ENCODE measurements around the gene FBLN1.

FBLN1 gene

GRCh38 chr22:45644714-45645113 is 142.0 kb downstream of the FBLN1 start:
- DNase-seq: no peak

GRCh38 chr22:45645150-45645525 is 142.5 kb downstream of the FBLN1 start:
- DNase-seq: no peak

DNA sequence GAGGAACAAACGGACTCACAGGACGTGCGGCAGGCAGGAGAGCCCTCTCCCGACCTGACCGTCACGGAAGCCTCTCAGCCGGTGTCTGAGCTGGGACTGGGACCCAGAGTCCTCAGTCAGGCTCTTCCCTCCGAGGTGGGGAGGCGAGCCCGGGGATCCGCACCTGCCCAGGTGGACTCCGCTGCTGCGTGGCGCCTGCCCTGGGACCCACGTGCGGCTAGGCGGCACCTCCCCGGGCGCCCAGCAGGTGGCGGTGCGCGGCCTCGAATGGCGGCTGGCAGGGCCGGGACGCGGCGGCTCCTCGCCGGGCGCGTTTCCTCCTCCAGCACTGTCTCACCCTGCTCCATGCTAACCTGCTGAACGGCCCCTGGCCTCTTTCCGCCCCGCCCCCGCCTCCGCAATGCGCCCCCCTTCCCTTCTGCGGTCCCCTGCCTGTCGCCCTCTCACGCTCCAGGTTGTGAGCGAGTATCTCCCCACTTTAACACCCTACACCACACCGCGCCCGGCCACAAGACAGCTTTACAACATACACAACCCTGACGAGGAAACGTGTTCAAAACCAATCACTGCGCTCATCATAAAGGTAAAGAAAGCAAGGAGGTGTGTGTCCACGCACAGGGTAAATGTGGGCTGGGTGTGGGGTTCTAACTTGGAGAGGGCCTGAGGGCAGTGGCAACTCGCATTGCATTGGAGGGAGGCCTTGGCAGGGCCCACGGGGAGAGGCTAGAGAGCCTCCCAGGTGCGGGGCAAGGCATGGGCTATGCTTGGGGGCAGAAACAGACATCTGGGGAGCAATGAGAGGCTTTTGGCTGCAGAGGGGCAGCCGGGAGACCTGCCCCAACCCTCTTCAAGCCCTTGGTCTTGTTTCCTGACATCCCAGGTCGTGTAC is 143.1 kb downstream of the FBLN1 start:
- peak; percentile 82 for DNase-seq

DNA sequence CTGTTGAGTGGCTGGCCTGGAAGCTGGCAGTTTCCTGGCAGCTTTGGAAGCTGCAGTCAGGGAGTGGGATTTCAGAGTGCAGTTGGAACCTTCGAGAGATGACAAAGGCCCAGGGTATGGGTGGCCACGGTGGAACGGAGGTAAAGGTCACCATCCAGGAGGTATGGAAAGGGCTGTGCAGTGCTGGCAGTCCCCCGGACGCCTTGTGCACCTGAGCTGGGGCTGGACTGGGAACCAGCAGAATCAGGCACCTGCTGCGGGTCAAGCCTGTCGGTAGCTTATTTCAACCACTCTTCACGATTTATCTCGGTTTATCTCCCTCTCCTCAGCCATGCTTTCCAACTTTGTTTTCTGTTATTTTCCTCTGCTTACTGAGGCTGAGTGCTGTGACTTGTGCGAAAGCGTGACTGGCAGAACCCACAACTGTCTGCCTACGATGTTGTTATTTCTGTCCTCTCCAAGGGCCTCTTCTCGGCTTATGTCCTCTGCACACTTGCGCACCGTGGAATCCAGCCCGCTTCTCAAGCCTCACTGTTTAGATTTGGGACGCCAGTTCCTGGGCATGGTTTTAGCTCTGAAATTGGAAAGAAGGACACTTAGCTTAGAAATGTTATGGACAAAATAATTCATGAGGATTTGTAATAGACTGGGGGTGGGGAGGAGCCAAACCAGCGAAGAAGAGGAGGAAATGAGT is 145.0 kb downstream of the FBLN1 start:
- no peak for DNase-seq

DNA sequence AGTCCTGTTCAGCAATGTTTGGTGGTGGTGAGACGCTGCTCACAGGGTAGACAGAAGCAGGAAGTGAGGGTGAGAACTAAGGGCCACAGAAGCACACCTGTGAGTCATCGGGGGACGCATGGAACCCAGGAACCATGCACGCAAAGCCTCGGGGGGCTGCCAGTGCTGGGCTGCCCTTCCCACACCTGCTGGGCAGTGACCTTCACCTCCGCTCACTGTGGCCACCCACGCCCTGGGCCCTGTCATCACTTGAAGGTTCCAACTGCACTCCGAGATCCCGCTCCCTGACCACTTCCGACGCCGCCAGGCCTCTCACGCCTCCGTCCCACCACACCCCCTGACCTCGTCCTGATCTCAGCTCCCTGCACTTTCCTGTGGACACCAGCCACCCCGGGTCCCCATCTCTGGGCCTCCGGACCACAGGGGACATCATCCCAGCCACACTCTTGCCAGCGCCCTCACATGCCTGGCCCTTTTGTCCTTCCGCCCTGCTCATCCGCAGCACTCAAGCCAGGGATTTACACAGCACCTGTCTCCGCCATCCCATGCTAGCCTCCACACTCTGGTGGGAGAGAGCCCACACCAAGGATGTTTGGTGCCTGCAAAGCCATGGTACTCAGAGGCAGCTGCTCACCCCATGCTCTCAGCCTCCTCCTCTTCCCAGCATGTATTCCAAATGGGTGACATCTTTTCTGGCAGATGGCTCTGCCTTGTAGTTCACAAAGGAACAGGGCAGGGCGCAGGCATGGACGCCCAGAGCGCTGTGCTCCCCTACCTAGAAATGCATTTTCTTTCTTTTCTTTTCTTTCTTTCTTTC is 145.8 kb downstream of the FBLN1 start:
- DNase-seq: no peak

DNA sequence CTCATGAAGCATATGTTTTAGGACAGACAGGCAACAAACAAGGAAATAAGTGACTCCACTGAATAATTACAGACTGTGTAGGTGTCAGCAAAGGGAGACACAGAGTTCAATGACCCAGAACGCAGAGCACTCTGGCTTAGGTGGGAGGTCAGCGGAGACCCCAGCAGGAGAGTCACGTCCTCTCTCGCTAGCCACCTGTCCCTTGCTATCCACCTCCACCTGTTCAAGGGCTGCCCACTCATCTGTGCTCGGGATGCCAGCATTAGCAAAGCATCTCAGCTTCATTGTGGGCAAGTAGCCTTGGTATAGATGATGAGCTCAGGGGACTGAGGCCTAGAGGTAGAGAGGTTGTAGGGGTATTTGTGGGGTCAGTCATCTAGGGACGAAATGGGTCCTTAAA is 147.1 kb downstream of the FBLN1 start:
- no peak for DNase-seq

- no peak for DNase-seq
These were observed 148.0 kb downstream of the FBLN1 start for GRCh38 chr22:45650721-45651120.
